HepG2 (cell line): ENCODE measurements around the gene VSIG10L2.

Experiments
- CENPX ChIP-seq: sonication (generic); formaldehyde crosslinking; IDR thresholded peaks from 2 replicates; pipeline ENCODE4 v1.9.0; 2021; ENCODE audit warnings: mild to moderate bottlenecking, missing genetic modification reagents, moderate library complexity
- FOXJ3 ChIP-seq: sonication (generic); formaldehyde crosslinking; IDR thresholded peaks from 2 replicates; pipeline ENCODE4 v1.4.0; 2020; ENCODE audit warnings: missing genetic modification reagents, mild to moderate bottlenecking, borderline replicate concordance
- RNF2 ChIP-seq: fragments of 450-650 bp; conservative IDR thresholded peaks from 2 replicates; pipeline ENCODE4 v1.6.1; 2016; ENCODE audit warnings: low read depth
- TCF12 ChIP-seq, 2 experiments: fragments of 450-650 bp in 1 of 2; sonication (generic) in 1 of 2; formaldehyde crosslinking in 1 of 2; IDR thresholded peaks; 2 replicates each; pipeline versions ENCODE4 v1.6.1 to v1.8.0; 2017 to 2022; ENCODE audit warnings: antibody characterized with exemption in 1 of 2, mild to moderate bottlenecking in 1 of 2, missing genetic modification reagents in 1 of 2, moderate library complexity in 1 of 2
- ZNF143 ChIP-seq: sonication (generic); formaldehyde crosslinking; IDR thresholded peaks from 2 replicates; pipeline ENCODE4 v1.4.0; 2020; ENCODE audit warnings: missing genetic modification reagents
- ZNF777 ChIP-seq: sonication (generic); formaldehyde crosslinking; IDR thresholded peaks from 2 replicates; pipeline ENCODE4 v1.4.0; 2020; ENCODE audit warnings: missing genetic modification reagents
- TF ChIP-seq, protein P1 (sequence below): sonication (generic); formaldehyde crosslinking; IDR thresholded peaks from 2 replicates; pipeline ENCODE4 v1.9.0; 2021; ENCODE audit warnings: missing genetic modification reagents, borderline replicate concordance

DNA sequence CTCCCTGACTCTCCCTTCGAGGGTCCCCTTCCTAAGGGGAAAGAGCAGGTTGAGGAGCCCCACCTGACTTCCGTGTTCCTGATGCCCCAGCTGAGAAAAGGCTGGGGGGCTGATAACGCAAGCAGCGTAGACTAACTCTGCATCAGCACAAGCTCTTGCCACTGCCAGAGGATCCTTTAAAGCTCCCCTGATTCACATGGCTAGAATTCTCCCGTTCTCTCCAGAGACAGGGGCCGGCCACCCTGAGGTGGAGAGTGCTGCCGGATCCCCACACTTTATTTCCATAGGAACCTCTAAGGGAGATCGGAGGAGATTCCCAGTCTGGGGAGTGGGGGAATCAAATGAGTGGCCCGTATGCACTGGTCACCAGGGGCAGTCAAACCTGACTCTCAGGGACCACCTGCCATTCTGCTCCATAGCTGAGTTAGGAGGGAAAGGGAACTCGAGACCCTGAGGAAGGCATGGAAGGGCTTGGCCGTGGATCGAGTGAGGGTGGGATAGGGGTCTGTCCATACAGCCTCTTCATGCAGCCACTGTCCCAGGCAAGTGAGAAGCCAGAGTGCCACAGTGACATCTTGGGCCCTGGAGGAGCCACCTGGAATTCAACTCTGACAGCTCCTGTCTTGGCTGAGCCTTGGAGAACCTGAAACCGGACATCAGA lies 1.4 kb upstream of the VSIG10L2 start:
- TF ChIP-seq, protein P1, sequence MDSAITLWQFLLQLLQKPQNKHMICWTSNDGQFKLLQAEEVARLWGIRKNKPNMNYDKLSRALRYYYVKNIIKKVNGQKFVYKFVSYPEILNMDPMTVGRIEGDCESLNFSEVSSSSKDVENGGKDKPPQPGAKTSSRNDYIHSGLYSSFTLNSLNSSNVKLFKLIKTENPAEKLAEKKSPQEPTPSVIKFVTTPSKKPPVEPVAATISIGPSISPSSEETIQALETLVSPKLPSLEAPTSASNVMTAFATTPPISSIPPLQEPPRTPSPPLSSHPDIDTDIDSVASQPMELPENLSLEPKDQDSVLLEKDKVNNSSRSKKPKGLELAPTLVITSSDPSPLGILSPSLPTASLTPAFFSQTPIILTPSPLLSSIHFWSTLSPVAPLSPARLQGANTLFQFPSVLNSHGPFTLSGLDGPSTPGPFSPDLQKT (CRISPR knock-in tag), result no peak
- TF ChIP-seq ZNF777 (CRISPR knock-in tag) (no peak), RNF2 (no peak), CENPX (CRISPR knock-in tag) (no peak), TCF12 (IDR thresholded peaks at IDR 0.05) (no peak), TCF12 (CRISPR knock-in tag; IDR thresholded peaks at IDR 0.05) (no peak), ZNF143 (CRISPR knock-in tag) (no peak), FOXJ3 (CRISPR knock-in tag) (no peak)
